ENCODE results near the gene MYO10.
"Not testable (repeated sequence)": the region's sequence is repeated elsewhere in the genome, so short reads cannot be mapped to it uniquely, and the experiment has no call there.

Gene MYO10

DNA sequence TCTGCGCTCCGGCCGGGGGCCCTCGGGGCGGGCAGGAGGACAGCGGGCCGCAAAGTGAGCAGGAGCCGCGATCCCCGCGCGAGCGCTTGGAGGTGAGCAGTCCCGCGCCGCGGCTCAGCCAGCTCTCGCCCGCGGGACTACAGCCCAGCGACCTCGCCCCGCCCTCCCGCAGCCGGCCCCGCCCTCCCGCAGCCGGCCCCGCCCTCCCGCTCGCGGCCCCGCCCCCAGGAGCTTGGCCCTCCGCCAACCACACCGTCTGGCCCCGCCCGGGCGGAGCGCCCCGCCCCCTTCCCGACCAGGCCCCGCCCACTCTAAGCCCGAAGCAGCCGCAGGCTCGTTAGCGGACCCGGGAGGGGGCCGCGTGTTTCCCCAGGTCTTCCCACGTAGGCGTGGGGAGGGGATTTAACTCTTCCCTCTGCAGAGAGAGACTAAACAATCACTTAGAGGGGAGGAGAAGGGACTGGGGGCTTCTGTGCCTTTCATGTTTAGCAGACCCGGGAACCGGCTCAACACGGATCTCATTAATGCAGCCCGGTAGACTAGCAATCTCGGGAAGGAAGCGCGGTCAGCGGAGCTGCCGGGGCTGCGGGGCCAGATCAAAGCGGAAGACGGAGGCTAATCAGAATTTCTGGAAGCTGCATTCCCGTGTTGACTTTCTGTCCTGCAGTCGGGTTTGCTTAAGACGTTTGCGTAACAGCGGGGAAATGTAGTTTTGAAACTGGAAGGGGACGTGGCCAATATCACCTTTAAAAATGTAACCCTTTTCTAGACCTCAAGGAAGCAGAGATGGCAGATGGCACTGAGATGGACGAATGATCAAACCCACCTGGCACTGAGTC is at the start of gene MYO10:
MYO10 (minus strand) TSS at position 139 of the 839 bp plus-strand sequence. CDS start 480 bp downstream, outside the sequence.
- peak; percentile 73 for DNase-seq

DNA sequence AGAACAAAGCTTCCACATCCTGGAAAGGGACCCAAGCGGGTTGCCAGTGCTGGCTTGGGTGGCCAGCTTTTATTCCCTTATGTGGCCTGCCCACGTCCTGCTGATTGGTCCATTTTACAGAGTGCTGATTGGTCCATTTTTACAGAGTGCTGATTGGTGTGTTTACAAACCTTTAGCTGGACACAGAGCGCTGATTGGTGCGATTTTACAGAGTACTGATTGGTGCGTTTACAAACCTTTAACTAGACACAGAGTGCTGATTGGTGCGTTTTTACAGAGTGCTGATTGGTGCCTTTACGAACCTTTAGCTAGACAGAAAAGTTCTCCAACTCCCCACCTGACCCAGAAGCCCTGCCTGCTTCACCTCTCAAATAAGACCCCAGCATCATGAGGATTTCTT is 49.2 kb upstream of the MYO10 start:
- DNase-seq, result not testable (repeated sequence)

DNA sequence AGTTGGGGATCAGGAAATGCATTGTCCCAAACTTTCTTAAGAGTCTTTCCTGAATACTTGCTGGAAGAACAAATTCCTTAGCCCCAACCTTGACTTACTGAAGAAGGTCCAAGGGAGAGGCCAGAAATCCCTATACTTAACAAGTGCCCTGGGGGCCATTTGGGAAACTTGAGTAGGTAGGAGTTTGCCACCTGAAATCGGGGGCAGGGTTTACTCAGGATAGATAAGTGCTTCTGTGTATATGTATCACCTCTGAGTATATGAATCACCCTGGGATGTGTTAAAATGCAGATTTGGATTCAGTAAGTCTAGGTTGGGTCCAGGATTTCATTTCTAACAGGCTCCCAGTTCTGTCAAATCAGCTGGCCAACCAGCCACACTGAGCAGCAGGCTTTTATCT is 47.9 kb upstream of the MYO10 start:
- DNase-seq, result no peak

DNA sequence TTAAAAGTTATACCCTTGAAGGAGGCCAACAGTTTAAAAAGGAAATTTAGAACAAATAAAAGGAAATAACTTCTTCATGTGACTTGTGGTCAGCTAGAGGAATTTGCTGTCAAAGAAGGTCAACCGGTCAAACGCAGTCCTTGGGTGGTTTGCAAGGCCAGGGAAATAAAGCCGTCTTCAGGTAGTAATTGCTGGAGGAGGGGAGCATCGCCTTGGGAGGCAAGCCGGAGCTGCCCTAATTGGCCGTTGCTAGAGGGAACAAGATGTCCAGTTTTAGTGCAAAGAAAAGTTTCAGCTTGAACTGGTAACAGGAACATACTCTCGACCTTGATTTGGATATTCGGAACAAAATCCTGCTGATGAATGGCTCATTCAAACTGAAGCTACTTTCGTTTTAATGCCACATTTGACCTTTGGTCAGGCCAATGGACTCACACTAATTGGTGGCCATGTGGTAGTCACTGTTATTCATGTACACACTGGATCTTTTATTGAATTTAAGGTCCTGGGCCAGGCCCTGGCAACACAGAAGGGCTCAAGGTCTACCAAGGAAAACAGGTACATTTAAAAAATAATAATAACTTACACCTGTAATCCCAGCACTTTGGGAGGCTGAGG is 47.0 kb upstream of the MYO10 start:
- DNase-seq, result no peak

DNA sequence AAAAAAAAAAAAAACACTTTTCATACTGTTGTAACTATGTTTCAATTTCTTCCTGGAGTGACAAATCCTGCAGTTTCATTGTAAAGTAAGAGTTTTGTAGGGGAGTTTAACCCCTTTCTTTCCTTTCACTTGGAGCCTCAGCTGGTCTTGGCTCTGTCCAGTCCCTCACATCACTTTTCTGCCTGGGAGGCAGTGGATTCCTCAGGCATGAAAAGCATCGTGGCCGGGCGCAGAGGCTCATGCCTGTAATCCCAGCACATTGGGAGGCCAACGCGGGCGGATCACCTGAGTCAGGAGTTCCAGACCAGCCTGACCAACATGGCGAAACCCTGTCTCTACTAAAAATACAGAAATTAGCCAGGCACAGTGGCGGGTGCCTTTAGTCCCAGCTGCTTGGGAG is 45.6 kb upstream of the MYO10 start:
- no peak for DNase-seq

DNA sequence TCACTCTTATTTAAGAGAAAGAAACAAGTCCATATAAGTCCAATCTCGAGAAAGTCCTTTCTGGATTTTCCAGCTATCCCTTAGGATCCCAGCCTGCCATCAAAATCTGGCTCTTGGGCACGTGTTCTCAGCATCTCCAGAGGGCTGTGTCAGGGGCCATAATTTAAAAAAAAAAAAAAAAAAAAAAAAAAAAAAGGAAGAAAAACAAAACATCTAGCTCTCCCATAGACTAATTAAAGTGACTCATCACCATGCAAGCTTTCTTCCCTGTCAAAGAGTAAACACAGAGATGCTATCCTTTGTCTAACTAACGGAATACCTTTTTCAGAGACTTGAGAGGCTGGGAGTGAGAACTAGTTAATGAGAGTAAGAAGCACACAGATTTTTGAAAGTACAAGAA is 44.9 kb upstream of the MYO10 start:
- DNase-seq, result no peak

DNA sequence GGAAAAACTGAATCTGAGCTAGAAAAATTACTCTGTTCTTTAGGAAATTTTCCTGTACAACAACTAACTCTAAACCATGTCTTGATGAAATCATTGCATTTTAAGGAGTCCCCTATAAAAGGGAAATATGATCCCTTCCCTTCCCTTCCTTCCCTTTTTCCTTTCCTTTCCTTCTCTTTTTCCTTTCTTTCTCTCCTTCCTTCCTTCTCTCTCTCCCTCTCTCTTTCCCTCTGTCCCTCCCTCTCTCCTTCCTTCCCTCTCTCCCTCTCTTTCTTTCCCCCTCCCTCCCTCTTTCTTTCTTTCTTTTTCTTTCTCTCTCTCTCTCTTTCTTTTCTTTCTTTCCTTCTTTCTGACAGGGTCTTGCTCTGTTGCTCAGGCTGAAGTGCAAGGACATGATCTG is 42.2 kb upstream of the MYO10 start:
- no peak for DNase-seq

DNA sequence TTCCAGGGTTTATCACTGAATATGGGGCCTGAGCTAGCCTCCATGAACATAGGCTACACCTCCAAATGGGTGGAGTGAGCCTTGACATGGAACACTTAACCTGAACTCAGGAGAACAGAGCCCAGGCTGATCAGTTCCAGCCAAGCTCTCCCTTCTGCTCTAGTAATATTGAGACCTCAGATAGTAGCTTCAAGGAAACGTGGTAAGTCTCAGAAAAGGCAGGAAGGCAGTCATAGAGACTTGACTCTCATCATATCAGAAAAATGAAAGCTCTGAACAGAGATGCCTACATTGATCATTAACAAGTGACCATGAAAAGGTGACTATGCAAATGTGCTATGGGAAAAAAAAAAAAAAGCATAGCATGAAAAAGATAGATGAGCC is 40.5 kb upstream of the MYO10 start:
- no peak for DNase-seq

DNA sequence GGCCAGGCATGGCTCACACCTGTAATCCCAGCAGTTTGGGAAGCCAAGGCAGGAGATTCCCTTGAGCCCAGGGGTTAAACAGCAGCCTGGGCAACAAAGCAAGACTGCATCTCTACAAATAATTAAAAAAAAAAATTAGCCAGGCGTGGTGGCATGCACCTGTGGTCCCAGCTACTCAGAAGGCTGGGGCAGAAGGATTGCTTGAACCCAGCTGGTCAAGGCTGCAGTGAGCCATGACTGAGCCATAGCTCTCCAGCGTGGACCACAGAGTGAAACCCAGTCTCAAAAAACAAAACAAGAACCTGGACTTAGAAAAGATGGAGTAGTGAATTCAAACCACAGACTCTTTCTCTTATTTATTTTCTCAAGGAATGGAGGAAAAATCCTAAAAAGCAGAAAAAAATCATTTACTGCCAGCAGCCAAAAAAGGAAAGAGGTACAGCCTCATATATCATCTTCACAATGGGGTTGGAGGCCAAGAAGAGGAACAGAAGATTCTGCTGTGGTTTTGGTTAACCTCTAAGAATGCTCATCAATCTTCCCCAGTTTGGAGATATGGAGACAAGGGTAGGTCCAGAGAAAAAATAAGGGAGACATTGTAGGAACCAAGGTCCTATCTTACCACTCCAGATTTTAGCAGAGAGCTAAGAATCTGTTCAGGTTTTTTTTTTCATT is 40.0 kb upstream of the MYO10 start:
- no peak for DNase-seq

DNA sequence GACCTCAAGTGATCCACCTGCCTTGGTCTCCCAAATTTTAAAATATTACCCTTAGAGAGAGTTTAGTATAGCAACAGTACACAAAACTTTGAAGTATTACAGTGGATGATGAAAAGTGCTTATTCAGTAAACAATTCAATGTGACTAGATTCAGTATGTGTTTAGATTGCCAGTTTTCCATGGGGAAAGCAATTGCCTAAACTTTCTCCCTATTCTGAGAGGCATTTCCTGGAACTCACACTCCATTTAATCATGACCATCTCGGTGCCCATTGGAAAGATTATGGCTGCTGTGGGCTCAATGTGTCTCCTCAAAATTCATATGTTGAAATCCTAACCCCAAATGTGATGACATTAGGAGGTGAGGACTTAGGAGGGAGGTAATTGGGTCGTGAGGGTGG is 38.9 kb upstream of the MYO10 start:
- no peak for DNase-seq

DNA sequence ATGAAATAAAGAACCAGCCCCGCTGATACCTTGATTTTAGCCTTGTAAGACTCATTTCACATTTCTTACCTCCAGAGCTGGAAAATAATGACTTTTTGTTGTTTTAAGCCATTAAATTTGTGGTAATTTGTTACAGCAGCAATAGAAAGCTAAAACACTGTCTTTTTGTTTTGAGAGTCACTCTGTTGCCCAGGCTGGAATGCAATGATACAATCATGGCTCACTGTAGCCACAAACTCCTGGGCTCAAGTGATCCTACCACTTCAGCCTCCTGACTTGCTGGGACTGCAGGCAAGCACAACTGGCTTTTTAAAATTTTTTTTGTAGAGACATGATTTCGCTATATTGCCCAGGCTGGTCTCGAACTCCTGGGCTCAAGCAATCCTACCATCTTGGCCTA is 34.7 kb upstream of the MYO10 start:
- DNase-seq, result no peak

DNA sequence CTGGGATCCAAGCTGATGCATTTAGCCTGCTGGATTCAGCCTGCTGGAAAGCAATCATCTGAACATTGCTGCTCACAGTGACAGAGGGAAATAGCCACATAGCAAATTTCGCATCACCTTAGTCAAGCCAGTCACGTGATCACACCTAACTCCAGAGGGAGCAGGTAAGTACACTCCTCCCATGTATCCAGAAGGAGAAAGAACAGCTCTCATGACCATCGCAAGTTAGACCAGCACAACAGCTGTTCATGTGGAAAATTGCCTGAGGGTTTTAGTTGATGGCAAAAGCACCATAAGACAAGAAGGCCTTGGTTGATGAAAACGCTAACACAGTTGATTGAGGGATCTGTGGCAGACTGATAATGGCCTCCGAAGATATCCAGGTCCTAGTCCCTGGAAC is 34.2 kb upstream of the MYO10 start:
- no peak for DNase-seq

DNA sequence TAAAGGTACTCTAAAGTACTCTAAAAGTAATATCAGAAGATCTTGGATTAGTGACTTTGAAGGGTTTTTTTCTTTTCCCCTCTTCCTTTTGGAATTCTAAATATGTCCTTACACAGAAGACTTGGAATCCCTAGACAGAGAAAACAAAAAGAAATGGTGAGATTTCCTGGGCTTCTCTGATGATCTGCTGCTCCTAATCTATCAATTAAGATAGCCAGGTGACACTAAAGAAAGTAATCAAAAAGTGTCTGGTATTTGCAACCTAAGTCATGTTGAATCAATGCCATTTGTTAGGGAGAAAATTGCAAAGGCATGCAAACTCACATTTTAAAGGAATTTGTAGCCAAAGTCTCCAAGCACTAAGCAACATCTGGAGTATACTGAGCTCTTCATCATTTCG is 29.5 kb upstream of the MYO10 start:
- DNase-seq, result no peak

DNA sequence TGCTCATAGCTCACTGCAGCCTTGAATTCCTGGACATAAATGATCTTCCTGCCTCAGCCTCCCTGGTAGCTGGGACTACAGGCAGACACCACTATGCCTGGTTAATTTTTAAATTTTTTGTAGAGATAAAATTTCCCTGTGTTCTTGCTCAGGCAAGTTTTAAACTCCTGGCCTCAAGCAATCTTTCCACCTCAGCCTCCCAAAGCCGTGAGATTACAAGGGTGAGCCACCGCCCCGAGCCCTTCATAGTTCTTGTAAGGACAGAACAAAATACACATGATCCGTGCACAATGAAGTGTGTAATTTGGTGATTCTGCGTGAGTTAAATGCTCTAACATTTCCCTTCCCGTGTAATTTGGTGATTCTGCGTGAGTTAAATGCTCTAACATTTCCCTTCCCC is 27.7 kb upstream of the MYO10 start:
- no peak for DNase-seq

DNA sequence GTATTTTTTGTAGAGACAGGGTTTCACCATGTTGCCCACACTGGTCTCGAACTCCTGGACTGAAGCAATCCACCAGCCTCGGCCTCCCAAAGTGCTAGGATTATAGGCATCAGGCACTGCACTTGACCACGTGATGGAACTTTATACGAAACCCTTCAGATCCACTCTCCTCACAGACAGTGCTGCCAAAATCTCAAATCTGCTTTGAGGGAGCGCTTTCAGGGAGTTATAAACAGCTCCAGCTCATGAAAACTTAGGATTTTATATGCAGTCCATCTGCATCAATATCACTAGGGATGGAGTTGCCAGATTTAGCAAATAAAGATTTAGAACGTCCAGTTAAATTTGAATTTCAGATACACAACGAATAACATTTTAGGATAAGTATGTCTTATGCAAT is 25.0 kb upstream of the MYO10 start:
- no peak for DNase-seq

DNA sequence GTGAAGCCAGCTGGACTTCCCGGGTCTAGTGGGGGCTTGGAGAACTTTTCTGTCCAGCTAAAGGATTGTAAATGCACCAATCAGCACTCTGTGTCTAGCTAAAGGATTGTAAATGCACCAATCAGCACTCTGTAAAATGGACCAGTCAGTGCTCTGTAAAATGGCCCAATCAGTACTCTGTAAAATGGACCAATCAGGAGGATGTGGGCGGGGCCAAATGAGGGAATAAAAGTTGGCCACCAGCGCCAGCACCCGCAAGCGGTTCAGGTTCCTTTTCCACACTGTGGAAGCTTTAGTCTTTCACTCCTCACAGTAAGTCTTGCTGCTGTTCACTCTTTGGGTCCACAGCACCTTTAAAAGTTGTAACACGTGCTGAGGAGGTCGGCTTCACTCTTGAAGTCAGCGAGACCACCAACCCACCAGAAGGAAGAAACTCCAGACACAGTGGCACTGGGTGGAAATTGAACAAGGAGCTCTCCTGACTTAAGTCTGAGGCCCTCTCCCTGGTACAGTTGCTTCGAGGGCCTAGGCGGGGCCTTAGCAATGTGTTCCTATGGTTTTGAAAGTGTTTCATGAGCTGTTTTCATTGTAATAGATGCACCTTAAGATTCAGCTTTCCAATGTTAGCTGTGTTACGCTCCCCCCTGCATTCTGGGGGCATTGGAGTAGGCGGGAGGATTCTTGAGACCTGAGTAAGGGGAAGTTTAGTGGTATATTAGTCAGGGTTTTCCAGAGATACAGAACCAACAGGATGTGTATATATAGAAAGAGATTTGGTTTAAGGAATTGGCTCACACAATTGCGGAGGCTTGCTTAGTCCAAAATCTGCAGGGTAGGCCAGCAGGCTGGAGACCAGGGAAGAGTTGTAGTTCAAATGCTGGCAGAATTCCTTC is 21.5 kb upstream of the MYO10 start:
- DNase-seq, result no peak

DNA sequence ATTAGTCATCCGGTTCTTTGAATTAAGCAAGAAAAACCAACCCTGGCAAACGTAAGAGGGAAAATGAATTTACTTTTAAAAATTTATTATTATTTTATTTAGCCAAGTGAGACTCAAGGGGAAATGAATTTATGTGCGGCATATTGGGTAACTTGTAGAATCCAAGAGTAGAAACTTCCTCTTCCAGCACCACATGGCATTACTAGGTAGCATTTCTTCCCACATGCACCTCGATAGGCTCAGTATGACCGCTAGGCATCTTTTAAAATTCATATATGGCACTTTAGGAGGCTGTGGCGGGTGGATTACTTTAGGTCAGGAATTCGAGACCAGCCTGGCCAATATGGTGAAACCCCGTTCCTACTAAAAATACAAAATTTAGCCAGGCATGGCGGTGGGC is 17.6 kb upstream of the MYO10 start:
- DNase-seq, result no peak

DNA sequence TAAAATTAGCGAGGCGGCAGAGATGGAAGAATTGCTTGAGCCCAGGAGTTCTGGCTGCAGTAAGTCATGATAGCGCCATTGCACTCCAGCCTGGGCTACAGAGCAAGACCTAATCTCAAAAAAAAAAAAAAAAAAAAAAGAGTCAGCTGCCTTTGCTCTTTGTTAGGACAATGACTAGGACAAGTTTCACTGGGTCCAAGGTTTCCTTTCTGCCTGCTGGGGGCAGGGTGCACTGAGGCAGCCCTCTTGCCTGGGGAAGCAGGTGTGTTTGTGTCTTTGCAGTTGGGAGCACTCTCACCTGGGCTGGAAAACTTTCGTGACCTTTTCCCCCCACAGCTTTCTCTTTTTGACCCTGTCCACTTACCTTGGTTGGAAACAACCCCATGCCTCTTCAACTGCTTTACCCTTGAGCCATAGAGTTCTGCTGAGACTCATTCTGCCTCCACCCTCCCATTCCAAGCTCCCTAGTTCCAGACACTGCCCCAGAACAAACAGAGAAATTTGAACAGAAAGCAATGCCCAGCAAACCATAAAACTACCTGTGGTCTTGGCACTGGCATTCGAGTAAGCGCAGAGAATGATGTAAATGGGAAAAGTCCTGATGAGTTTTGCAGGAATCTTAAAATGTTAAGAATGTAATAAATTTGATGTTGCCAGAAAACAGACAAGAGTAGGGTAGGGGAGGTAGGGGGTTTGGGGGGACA is 17.0 kb upstream of the MYO10 start:
- no peak for DNase-seq

DNA sequence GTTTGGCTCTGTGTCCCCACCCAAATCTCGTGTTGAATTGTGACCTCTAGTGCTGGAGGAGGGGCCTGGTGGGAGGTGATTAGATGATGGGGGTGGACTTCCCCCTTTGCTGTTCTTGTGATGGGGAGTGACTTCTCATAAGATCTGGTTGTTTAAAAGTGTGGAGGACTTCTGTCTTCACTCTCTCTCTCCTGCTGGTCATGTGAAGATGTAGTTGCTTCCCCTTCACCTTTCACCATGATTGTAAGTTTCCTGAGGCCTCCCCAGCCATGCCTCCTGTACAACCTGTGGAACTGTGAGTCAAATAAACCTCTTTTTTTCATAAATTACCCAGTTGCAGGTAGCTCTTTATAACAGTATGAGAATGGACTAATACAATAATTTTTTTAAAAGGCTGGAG is 10.6 kb upstream of the MYO10 start:
- DNase-seq, result no peak

DNA sequence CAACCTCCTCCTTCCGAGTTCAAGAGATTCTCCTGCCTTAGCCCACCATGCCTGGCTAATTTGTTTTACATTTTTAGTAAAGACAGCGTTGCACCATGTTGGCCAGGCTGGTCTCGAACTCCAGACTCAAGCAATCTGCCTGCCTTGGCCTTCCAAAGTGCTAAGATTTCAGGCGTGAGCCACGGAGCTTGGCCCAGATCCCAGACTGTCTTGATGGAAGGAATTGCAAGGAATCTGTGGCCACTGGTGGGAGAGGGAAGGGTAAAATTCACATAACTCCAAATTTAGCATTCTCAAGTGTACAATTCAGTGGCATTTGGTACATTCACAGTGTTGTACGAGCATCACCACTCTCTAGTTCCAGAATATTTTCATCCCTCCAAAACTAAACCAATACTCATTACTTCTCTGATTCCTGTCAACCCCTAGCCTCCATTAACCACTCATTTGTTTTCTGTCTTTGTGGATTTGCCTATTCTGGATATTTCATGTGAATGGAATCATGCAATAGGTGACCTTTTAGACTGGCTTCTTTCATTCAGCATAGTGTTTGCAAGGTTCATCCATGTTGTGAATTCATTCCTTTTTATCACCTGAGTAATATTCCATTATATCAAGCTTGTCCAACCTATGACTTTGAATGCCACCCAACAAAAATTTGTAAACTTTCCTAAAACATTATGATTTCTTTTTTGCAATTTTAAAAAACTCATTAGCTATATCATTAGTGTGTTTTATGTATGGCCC is 8.9 kb upstream of the MYO10 start:
- no peak for DNase-seq

DNA sequence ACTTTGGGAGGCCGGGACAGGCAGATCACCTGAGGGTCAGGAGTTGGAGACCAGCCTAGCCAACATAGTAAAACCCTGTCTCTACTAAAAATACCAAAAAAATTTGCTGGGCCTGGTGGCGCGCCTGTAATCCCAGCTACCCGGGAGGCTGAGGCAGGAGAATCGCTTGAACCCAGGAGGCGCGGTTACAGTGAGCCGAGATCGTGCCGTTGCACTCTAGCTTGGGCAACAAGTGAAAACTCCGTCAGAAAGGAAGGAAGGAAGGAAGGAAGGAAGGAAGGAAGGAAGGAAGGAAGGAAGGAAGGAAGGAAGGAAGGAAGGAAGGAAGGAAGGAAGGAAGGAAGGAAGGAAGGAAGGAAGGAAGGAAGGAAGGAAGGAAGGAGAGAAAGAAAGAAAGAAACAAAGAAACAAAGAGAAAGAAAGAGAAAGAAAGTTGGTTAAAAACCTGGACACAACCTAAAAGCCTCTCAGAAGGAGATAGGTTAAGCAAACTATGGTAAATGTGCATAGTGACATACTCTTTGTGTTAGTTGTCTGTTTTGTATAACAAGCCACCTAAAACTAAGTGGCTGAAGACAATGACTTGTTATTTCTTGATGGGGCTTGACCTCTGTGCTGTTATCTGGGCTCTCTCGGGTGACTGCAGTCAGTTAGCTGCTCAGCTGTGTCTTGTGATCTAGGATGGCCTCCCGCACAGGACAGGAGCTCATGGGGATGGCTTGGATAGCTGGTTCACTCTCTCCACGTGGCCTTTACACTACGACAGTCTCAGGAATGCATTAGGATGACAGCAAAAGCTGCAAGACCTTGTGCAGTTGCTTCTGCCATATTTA is 8.0 kb upstream of the MYO10 start:
- no peak for DNase-seq

Data from stimulated activated CD4-positive, alpha-beta T cell treated with anti-CD3 and anti-CD28 coated beads, Interleukin-1b, Interleukin-23, amount 100 ng/mL, for 48 hours (primary cell).